Subcutaneous adipose tissue (tissue), 4 donors: Measurements from ENCODE around the gene MYLK2. TPM values are rescaled to one million over a fixed set of nuclear protein-coding genes. Genes with fewer than 3 reads are reported as not detected.

Experiments
- CTCF ChIP-seq: fragments of 450-650 bp; IDR thresholded peaks from one replicate; pipeline ENCODE4 v1.5.1; 2016; ENCODE audit warnings: low read depth, mild to moderate bottlenecking, control low read depth, antibody characterized with exemption, moderate library complexity
- total RNA-seq, 4 donors: library from RNA; depleted of rRNA; stranded (reverse); fragments of >200 nt; gene quantifications; one replicate each; pipeline ENCODE4 v1.1.0, GENCODE V29; 2016

The MYLK2 gene
- total RNA-seq, 4 donors from 2014 or later, result not detected

- TF ChIP-seq CTCF, result no peak
Measured at GRCh38 chr20:31824554-31825313, 5.6 kb downstream of the MYLK2 start.

- TF ChIP-seq CTCF, result no peak
Measured at GRCh38 chr20:31826074-31826473, 6.9 kb downstream of the MYLK2 start.

DNA sequence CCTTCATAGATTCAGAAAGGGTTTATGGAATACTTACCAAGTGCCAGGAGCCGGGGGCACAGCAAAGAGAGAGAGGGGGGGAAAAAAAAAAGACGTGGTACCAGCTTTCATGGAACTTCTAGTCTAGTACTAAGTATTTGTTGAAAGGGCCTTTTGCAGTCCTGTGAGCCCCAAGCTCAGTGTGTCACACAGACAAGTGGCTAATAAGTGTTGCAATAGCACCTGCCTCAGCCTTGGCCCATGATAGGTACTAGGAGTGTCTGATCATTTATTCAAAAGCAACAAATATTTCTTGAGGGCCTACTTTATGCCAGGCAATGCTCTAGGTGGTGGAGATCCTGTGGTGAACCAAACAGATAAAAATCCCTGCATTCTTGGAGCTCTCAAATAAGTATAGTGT is 7.9 kb downstream of the MYLK2 start:
- no peak for TF ChIP-seq CTCF

GRCh38 chr20:31829731-31830130 is 10.6 kb downstream of the MYLK2 start:
- TF ChIP-seq CTCF, result no peak

GRCh38 chr20:31830406-31830981 is 11.3 kb downstream of the MYLK2 start:
- TF ChIP-seq CTCF, result no peak

DNA sequence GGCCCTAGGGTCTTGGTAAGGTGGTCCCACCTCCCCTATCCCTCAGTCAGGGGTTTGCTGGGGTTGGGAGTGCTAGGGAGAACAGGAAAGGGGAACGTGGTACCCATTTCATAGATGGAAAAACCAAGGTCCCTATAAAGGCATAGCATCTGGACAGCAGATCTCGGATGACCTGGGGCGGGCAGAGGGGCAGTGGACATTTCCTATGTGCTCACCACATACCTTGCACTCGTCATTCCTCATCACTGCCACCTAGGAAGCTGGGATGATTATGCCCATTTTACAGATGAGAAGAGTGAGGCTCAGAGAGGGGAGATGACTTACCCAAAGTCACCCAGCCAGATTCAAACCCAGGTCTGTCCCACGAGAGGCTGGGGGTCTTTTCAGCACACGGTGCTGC is 12.1 kb downstream of the MYLK2 start:
- no peak for TF ChIP-seq CTCF

DNA sequence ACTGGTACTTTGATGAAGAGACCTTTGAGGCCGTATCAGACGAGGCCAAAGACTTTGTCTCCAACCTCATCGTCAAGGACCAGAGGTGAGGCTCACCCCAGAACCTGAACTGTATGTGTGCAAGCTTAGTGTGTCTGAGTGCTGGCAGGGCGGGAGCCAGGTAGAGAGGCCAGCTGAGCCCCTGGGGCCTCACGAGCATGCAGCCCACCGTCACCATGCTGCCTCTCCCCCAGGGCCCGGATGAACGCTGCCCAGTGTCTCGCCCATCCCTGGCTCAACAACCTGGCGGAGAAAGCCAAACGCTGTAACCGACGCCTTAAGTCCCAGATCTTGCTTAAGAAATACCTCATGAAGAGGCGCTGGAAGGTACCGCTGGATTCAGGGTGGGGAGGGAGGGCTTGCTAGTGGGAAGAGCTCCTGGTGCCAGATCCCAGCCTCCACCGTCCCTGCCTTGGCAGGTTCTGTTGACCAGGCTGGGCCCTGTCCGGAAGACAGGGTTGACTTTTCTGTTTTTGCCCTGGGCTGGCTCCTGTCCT is 12.7 kb downstream of the MYLK2 start:
- no peak for TF ChIP-seq CTCF
